ENCODE results near the gene CBX4. TPM values are rescaled to one million over a fixed set of nuclear protein-coding genes. Genes with fewer than 3 reads are reported as not detected.

Gene CBX4
- total RNA-seq, 1 experiment from 2014 or later = 6.2 TPM

DNA sequence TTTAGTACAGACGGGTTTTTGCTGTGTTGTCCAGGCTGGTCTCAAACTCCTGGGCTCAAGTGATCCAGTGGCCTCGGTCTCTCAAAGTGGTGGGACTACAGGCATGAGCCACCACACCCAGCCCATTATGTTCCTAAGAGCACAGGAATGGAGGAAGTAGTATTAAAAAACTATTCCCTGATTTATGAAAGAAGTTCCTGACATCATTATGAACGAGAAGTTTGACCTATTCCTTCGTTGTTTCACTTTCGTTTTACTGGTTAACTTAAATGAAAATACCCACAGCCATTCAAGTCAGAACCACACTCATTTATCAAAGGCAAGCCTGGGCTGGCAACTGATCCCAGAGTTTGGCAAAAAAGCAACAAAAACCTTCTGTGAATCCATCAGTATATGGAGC, 13.5 kb upstream of the CBX4 start:
- no peaks in the 10 kb centered on the region for H3K9me3 Mint-ChIP-seq
- no peak for DNase-seq
- no peak overlapping the region for H3K27ac ChIP-seq (ENCODE audit: insufficient read length, low read depth, low read length)
- H3K4me1 ChIP-seq (ENCODE audit: insufficient read depth, low read length) = no peaks in the 10 kb centered on the region
- no peak overlapping the region for H4K8ac ChIP-seq (replicated peaks; ENCODE audit: insufficient read length, low read depth, low read length)
- H2BK120ac ChIP-seq (ENCODE audit: low read depth, low read length, poor library complexity, severe bottlenecking) = no peak overlapping the region
- no peak overlapping the region for H2AFZ ChIP-seq (ENCODE audit: low read length)
- no peaks in the 10 kb centered on the region for H3K79me1 ChIP-seq (ENCODE audit: insufficient read depth, low read depth, low read length, poor library complexity, severe bottlenecking)
- no peak overlapping the region for H3K23ac ChIP-seq (ENCODE audit: insufficient read length, low read depth, low read length)
- no peak overlapping the region for H2AK5ac ChIP-seq (ENCODE audit: insufficient read length, low read length)
- H3K18ac ChIP-seq (ENCODE audit: insufficient read length, low read depth, low read length) = no peak overlapping the region
- no CpG with 5 or more reads among the region's 5 CpGs for WGBS (ENCODE audit: extremely low coverage, insufficient read length, low lambda C conversion rate)
- no peaks in the 10 kb centered on the region for H3K9me3 ChIP-seq (ENCODE audit: control insufficient read depth, low read depth, low read length)
- no peak overlapping the region for H3K14ac ChIP-seq (ENCODE audit: insufficient read depth, low read length)
- H2BK20ac ChIP-seq (ENCODE audit: low read depth, low read length, poor library complexity, severe bottlenecking) = no peak overlapping the region
- H3K27ac Mint-ChIP-seq = no peak overlapping the region
- no peak overlapping the region for H2BK12ac ChIP-seq (ENCODE audit: insufficient read length, low read depth, low read length)
- no peak overlapping the region for H4K5ac ChIP-seq (ENCODE audit: insufficient read length, low read depth, low read length)
- no peak overlapping the region for H3K4me3 Mint-ChIP-seq
- no peaks in the 10 kb centered on the region for H3K23me2 ChIP-seq (ENCODE audit: insufficient read length, low read depth, low read length, poor library complexity, severe bottlenecking)
- no peak overlapping the region for H3T11ph ChIP-seq (ENCODE audit: low read length)
- H3K79me2 ChIP-seq (ENCODE audit: insufficient read depth, low read length) = no peaks in the 10 kb centered on the region
- H2BK15ac ChIP-seq (ENCODE audit: low read depth, low read length) = no peak overlapping the region
- no peak overlapping the region for H3K4me2 ChIP-seq (ENCODE audit: insufficient read depth, insufficient read length, low read length)
- no peak overlapping the region for H3K4ac ChIP-seq (ENCODE audit: low read depth, low read length)
- H4K20me1 ChIP-seq (ENCODE audit: control insufficient read depth, insufficient read depth, insufficient read length) = no peaks in the 10 kb centered on the region
- H3K9ac ChIP-seq (ENCODE audit: extremely low read depth, insufficient read length, low read length) = no peak overlapping the region
- no peak overlapping the region for H3K56ac ChIP-seq (ENCODE audit: insufficient read length, low read depth, low read length)
- H2BK5ac ChIP-seq (ENCODE audit: insufficient read length, low read length) = no peak overlapping the region
- TF ChIP-seq, protein P1, sequence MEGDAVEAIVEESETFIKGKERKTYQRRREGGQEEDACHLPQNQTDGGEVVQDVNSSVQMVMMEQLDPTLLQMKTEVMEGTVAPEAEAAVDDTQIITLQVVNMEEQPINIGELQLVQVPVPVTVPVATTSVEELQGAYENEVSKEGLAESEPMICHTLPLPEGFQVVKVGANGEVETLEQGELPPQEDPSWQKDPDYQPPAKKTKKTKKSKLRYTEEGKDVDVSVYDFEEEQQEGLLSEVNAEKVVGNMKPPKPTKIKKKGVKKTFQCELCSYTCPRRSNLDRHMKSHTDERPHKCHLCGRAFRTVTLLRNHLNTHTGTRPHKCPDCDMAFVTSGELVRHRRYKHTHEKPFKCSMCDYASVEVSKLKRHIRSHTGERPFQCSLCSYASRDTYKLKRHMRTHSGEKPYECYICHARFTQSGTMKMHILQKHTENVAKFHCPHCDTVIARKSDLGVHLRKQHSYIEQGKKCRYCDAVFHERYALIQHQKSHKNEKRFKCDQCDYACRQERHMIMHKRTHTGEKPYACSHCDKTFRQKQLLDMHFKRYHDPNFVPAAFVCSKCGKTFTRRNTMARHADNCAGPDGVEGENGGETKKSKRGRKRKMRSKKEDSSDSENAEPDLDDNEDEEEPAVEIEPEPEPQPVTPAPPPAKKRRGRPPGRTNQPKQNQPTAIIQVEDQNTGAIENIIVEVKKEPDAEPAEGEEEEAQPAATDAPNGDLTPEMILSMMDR (conservative IDR thresholded peaks at IDR 0.05) = no peak
- H3K4me1 Mint-ChIP-seq = peaks cover 4 to 9% of the 10 kb centered on the region in 2 experiments
- H3K36me3 Mint-ChIP-seq (ENCODE audit: insufficient read depth in 1 of 3, low read depth in 3 of 3) = no peaks in the 10 kb centered on the region
- H4K91ac ChIP-seq (ENCODE audit: insufficient read length, low read depth, low read length) = no peak overlapping the region
- no peaks in the 10 kb centered on the region; the same call in none of the 2 replicates for H3K27me3 ChIP-seq (ENCODE audit: insufficient read depth, low read length)
- peaks cover 67% of the 10 kb centered on the region for H3K27me3 Mint-ChIP-seq (ENCODE audit: low read depth)

Measured in H9 (cell line).